GM13977 (cell line): ENCODE results near the gene GRIK5.
"Not testable (repeated sequence)": the region's sequence is repeated elsewhere in the genome, so short reads cannot be mapped to it uniquely, and the experiment has no call there.

Source experiments
- DNase-seq: peaks from one replicate; pipeline ENCODE4 v3.0.0; 2012; ENCODE audit warnings: low spot score
- CTCF ChIP-seq: IDR thresholded peaks from 2 replicates; pipeline ENCODE4 v1.5.1; 2012; ENCODE audit warnings: mild to moderate bottlenecking, control low read depth; ENCODE audit not compliant: insufficient read depth; ENCODE audit errors: extremely low read depth, missing control alignments
- in situ Hi-C: fragments of 300-500 bp; cut with MboI; formaldehyde crosslinking; loops from one replicate; pipeline ENCODE4 v1.12.0; 2022; ENCODE audit warnings: low sequenced_read_pairs, low pct_unique_long_range_greater_than_20kb, mixed read lengths, inconsistent platforms; ENCODE audit not compliant: unreplicated experiment

GRIK5 gene

GRCh38 chr19:41995959-41996797, 73.8 kb downstream of the GRIK5 start:
- in situ Hi-C loops, result no loop called here
- peak; percentile 62 for DNase-seq
- no peak for TF ChIP-seq CTCF

DNA sequence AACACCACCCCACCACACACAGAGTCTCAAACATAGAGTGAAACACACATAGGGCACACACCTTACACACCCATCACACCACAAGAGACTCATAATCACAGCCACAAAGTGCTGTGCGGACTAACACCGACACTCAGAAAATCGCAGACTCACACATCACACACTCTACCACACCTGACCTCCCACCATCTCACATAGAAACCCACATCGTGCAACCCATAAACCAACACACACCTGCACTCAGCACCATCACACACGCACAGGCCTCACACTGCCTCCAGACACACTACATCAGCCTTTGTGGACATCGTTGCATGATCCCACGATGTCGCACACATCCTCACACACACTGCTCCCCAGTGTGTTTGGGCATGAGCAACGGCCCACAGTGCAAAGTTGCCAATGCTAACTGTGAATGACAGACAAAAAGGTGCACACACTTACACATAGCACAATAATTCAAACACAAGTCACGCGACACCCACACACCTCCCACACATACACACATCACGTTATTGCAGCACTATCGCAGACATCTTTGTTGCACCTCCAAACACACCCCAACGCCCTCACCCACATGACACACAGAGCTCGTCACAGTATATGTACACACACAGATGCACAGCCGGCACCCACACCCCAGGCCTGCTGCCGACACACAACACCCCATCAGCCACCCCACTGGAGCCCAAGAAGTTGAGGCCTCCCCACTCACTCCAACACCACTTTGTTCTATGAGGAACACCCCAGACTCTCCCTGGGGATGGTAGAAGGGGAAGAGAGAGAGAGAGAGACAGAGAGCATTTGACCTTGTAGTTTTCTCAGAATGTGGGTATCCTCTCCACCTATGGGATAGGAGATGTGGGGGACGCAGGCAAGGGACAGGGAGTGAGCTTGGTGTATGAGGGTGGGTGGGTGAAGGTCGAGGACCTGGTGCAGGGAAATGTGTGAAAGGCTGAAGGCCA, 74.7 kb downstream of the GRIK5 start:
- in situ Hi-C loops, result no loop called here
- no peak for DNase-seq

GRCh38 chr19:41994521-41994971, 75.5 kb downstream of the GRIK5 start:
- no peak for DNase-seq
- no peak for TF ChIP-seq CTCF
- in situ Hi-C loops, result no loop called here

More for the DNA sequence above, 74.7 kb downstream of the GRIK5 start:
- TF ChIP-seq CTCF, result no peak

DNA sequence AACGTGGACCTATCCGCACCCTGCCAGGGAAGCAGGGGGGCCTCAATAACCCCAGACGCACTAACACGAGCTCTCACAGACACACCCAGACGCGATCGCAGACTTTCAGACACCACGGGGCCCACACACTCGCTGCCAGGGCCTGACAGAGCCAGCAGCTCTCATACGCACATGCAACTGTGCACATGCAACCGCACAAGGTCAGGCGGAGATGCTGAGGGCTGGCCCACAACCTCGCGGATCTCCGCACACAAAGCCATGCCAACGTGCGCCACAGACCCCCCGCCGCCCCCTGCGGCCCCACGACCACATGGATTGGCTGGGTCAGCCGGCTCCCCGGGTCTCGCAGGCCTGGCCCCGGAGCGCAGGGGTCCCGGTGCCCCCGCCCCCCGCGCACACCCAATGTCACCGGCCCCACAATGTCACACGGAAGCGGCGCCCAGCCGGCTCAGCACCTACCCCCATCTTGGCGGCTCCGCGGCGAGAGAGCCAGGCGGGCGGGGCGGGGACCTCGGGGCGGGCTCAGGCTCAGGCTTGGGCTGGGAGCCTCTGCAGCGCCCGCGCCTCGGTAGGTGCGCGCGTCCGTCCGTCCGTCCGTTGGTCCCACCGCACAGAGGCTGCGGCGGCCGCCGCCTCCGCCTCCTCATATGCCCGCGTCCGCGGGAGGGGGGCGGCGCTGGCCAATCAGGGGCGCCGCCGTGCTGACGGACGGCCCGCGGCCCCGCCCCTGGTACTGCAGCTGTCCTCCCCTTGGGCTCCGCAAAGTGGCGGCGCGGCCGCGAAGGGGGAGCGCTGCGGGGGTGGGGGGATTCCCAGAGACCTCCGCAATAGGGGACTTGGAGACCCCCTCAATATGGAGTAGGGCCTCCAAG, 76.2 kb downstream of the GRIK5 start, which contains the start of gene ATP1A3:
Gene ATP1A3, minus strand, starts transcription at position 619 of the 872 bp plus-strand sequence. Its CDS starts 154 bp downstream, at position 465.
- TF ChIP-seq CTCF, result no peak
- DNase-seq, result peak; percentile 94
- in situ Hi-C loops, result no loop called here

DNA sequence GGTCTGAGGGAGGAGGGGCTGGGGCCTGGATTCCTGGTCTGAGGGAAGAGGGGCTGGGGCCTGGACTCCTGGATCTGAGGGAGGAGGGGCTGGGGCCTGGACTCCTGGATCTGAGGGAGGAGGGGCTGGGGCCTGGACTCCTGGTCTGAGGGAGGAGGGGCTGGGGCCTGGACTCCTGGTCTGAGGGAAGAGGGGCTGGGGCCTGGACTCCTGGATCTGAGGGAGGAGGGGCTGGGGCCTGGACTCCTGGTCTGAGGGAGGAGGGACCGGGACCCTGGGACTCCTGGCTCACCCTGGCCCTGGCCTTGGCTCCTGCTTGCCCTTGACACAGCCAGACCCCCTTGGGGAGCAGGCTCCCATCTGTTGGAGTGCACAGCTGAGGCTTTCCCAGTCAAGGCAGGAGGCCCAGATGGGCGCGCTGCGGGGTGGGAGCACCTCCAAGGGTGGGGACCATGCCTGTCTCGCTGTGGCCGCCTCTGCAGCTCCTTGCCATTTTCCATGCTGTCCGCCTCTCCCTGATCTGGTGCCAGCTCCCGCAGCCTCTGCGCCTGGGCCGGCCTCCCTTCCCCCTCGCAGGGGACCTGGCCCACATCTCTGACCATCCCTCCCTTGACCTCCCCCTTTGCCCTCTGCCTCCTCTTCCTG, 78.0 kb downstream of the GRIK5 start:
- DNase-seq, in situ Hi-C loops: not testable (repeated sequence)

GRCh38 chr19:41991025-41991424, 79.0 kb downstream of the GRIK5 start:
- TF ChIP-seq CTCF, result no peak
- in situ Hi-C loops, result no loop called here
- DNase-seq, result no peak
